Umbilical cord (tissue), 2 donors: ENCODE data around the gene MPZL1. TPM values are rescaled to one million over a fixed set of nuclear protein-coding genes. Genes with fewer than 3 reads are reported as not detected.
A peak's percentile ranks its signal among the peaks of the same experiment; 100 is the strongest.

Experiments used
- DNase-seq: peaks from one replicate; pipeline ENCODE4 v3.0.0-alpha.2; 2015; ENCODE audit warnings: low spot score
- total RNA-seq: library from RNA; depleted of rRNA; stranded (reverse); fragments of >200 nt; gene quantifications from one replicate; pipeline ENCODE4 v1.2.3, GENCODE V29; 2014; ENCODE audit warnings: low replicate concordance; ENCODE audit not compliant: insufficient read depth

The MPZL1 gene
- total RNA-seq, 1 donor from 2014 or later, result 108 TPM

DNA sequence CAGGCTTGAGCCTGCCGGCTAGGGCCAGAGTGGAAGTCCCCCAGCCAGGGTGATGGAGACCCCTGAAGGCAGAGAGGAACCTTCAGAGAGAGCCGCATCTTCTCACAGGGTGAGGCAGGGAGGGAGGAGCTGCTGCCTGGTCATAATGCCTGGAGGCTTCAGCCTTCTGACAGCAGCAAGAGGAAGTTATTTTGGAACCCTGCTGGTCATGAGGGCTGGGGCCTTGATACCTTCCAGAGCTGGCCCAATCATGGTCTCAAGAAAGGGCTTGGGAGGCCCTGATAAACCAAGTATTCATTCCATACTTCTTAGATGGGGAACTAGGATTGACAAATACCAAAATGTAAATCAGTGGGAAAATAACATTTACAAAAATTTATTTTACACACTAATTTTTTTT, 26.6 kb upstream of the MPZL1 start:
- DNase-seq, result no peak

DNA sequence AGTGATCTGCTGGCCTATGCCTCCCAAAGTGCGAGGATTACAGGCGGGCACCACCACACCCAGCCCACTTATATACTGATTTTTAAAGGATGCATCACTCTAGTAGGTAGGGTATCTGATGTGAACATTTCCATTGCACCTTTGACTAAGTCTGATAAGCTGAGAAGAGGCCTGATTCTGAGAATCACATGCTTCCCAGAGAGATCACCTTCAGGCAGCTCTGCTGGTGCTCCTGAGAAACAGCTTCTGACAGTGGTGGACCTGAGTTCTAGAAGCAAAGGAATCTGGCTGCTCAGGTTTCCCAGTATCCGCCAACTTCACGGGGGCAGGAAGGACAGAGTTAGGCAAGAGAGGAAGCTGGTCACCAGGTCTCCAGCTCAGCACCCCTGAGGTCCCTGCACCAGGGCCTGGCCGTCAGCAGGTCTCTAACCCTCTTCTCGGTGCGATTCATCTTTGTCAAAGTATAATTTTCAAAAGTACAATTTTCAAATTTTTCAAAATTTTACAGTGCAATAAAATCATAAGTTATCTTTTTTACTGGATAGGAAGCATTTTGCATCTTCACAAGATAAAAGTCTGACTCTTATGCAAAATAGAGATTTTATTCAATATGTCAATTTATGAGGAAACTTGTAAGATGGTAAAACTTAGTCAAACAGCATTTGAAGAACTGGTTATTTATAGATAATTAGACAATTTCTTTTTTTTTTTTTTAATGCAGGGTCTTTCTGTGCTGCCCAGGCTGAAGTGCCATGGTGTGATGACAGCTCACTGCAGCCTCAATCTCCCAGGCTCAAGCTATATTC, 25.8 kb upstream of the MPZL1 start:
- no peak for DNase-seq

DNA sequence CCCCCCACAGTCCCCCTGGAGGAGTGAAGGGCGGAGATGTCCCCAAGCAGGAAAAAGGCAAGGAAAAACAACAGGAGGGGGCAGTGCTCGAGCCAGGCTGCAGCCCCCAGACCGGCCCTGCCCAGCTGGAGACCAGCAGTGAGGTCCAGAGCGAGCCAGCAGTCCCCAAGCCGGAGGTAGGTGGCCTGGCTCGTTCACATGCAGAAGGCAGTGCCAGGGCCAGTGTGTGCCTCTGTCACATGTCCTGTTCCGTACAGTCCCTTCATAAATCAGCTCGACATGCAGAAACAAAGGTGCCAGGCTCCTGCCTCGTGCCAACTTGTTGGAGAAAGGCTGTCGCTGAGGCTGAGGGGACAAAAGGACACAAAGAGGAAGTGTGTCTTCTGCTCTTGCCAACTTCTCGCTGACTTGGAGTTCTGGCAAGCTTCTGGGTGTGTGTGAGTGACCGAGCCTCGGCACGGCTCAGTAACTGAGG, 24.1 kb upstream of the MPZL1 start:
- no peak for DNase-seq

DNA sequence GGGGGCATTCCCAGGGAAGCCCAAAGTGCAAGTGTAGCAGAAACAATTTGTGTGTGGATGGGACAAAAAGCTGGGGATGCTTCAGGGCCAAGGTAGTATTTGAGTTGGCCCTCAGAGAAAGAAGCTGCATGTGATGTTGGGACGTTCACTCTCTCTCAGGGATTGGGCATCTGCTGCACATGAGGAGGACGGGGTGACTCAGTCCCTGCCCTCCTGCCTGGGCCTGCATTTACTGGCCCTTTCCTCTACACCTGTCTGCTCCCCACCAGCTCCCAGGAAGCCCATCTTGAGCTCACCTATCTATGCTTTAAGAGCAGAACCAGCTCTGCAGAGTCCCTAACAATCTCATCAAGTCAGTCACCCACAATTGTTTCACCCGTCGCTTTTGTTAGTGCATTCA, 23.5 kb upstream of the MPZL1 start:
- no peak for DNase-seq

DNA sequence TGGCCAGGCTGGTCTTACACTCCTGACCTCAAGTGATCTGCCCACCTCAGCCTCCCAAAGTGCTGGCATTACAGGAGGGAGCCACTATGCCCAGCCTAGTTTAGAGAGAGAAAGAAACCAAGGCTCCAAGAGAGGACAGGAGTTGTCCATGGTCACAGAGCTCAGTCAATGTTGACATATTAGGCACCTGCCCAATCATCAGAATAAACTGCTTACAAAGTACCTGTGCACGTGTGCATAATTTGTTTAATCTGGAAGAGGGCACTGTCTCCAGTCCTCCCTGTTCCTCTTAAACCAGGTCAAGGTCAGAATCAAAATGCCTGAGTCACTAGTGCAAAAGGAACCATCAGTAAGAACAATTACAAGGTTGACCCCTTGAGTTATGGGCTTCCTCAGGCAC, 20.3 kb upstream of the MPZL1 start:
- DNase-seq, result no peak

DNA sequence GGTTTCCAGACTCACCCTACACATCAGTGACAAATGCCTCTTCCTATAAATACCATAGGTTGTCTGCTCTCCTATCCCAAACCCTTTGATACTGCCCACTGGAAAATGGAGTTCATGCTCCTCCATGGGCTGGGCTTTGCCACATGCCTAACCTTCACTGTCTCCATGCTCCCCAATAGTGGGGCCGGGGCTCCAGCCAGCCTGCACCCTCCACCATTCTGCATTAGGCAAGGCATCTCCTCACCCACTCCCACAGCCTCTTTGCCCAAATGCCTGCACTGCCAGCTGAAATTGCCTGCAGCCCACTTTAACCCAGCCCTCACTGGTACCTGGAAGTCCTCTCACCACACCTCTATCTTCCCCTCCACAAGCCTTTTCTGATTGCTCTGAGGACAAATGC, 18.2 kb upstream of the MPZL1 start:
- DNase-seq, result no peak

DNA sequence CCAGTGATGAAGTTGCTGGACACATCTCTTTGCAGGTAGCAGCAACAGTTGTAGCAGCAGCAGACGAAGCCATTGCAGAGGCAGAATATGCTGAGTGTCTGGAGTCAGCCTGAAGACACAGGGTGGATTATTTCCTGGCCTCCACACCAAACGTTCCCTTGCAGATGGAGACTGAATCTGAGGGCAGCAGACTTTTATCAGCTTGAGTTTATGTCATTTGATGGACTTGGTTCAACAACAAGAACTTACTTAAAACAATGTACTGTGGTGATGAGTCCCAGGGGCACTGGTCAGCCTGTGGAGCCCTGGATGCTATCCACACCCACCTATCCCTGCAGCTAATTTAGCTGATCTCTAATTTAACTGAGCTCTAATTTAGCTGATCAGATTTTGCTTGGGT, 17.1 kb upstream of the MPZL1 start:
- no peak for DNase-seq

DNA sequence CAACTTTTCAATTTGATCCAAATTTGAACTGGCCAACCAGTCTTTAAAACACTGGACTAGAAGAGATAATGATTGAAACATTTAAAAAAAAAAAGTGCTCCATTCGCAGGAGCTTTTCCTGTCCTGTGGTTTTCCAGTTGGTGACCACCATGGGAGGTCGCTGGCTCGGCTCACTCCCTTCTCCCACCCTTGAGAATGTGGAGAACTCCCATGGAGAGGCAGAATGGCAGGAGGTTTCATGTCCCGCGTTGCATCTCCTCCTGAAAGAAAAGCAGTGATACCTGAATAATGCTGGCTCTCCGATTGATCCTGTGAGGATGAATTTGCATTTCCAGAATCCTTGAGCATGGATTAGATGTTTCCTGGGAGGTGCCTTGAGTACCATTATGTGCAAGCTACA, 16.5 kb upstream of the MPZL1 start:
- no peak for DNase-seq

DNA sequence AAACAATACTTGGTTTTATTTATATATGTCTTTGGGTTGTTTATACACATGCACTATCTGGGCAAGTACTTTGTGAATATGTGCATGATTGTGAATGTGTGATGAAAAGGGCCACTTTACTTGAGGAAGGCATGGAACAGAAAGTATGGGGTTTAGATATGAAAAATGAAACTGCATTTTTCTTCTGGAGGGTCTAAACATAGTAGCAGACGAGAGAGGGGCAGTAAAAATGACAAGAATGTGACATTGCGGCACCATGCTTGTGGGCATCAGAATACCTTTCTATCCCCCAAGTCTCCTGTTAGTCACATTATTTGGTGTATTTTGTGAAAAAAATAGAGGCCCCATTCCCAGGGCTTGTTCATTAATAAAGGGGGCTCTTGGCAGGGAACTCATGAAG, 15.4 kb upstream of the MPZL1 start:
- no peak for DNase-seq

DNA sequence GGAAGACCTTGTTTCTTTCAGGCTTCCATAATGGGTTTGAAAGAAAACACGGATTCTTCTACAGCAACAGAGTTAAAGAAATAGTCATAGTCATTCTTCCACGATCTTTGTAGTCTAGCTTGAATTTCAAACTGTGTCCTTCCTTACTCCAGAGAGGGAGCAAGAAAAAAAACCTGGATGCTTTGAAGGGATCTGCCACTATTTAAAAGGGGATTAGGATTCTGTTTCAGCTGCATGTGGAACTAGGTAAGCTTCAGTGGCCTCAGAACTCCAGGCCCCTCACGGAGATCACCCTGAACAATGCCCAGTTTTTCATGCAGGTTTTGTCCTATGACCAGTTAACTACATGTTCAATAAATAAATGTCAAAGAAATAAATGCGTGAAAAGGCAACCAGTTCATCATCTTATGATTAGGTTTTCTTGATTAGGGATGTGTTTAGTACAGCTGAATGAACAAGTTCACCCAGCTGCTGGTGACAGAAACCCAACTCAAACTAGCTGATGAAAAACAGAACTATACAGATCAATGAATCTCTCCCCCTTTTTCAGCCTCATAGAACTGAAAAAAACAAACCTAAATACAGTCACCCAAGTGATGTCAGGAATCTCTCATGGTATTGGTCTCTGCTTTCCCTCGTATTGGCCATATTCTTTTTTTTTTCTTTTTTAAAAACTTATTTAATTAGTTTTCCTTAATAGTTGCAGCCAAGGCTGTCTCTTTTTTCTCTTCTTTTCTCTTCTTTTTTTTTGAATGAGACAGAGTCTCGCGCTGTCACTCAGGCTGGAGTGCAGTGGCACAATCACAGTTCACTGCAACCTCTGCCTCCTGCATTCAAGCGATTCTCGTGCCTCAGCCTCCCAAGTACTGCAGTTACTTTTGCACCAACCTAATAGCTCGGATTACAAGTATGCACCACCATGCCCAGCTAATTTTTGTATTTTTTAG, 14.6 kb upstream of the MPZL1 start:
- no peak for DNase-seq

DNA sequence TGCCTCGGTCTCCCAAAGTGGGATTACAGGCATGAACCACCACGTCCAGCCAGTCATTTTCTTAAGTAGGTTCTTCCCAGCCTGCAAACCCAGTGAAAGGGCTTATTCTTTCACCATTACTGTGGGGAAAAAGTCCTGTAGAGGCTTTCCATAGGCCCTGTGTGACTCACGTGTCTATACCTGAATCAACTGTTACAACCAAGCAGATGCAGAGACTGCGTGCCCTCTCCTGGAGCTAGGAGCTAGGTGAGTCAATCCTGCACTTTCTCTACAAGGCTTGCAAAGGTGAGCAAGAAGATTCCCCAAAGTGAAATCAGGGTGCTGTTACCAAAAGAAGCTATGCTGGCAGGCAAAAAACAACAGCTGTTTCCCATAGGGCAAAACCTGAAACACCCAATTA, 13.8 kb upstream of the MPZL1 start:
- DNase-seq, result no peak

DNA sequence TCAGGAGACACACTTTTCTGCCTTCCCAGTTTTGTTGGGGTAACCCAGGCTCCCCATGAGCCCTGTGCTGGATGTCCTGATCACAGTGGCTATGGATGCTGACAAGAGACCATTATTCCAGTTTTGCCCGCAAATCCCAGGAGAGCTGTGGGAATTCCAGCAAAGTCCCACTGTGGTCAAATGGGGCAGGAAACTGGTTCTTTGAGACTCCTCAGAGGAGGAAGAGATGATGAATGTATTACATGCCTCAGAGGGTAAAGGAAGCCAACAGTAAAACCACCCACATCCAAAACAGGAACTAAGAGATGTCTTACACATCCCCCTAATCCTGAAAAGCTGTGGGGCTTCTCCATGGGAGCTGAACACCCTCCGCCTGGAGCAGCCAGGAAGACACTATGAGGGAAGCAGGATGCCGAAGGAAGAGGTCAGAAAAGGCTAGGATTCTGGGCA, 12.8 kb upstream of the MPZL1 start:
- DNase-seq, result no peak

DNA sequence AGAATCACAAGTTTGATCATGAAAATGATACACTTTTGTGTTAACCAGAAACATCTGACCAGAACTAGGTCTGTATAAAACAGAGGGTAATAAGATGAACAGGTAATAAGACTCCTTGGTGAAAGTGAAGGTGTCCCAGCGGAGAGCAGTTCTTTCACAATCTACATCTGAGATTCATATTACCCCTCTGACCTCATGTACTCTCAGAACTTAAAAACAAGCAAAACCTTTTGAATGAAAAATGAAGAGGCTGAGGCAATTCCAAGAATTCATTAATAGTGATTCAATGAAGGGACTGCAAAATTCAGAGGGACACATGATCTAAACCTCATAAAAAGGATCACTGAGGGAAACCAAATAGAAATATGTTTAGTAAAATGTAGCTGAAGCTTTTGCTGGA, 10.9 kb upstream of the MPZL1 start:
- DNase-seq, result no peak

DNA sequence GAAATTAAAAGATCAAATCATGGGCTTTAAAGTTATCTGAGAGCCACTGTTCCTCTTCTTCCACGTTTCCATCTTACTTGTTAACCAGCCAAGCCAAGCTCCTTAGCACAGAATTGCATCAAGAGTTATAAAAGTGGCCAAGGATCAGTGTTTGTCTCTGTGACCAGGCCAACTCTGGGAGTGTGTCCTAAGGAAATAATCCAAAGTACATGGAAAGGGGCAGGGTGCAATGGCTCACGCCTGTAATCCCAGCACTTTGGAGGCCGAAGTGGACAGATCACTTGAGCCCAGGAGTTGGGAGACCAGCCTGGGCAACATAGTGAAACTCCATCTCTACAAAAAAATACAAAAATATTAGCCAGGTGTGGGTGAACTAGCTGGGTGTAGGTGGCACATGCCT, 10.0 kb upstream of the MPZL1 start:
- no peak for DNase-seq

DNA sequence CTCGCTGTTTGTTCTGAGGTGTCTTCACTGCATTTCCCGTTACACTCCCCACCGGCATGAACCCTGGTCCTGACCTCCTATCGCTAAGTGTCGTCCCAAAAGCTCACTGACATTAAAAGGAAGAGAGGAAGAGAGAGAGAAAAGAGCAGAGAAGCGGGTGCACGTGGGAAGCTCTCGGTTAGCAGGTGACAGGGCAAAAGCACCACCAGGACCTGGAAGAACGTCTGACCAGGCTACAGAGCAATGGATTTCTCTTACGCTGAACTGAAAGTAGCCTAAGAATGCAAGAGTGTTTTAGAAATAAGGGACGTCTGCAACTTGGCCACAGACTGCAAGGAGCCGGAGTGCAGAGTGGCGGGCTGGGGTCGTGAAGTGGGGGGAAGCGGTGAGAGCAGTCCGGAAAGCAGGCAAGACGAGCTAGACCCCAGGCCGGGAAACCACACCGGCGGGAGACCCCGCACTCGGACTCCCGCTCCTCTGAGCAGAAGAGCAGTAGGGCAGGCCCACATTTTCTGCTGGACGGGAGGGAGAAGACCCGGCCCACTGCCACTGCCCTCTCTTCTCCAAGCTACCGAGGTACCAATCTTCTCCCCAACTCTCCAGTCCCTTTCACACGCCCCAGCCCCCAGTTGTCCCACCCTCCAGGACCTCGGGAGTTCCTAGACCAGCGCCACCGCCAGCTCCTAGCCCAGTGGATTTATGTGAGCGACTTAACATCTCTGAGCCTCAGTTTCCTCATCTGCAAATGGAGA, 8.3 kb upstream of the MPZL1 start:
- DNase-seq, result peak; percentile 40

DNA sequence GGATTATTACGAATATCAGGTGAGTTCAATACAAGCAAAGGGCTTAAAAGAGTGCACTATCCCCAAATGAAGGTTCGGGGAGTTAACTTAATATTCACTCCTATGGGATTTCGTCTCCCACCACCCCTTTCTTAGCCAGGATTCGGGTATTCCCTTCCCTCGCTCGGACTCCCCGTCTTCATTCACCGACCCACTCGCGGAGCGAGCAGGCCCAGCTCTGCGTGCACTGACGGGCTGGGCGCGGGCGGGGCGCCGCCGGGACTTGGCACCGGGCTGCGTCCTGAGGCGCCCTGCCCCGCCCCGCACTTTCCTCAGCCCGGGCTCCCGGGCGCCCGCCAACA, 7.7 kb upstream of the MPZL1 start:
- no peak for DNase-seq

DNA sequence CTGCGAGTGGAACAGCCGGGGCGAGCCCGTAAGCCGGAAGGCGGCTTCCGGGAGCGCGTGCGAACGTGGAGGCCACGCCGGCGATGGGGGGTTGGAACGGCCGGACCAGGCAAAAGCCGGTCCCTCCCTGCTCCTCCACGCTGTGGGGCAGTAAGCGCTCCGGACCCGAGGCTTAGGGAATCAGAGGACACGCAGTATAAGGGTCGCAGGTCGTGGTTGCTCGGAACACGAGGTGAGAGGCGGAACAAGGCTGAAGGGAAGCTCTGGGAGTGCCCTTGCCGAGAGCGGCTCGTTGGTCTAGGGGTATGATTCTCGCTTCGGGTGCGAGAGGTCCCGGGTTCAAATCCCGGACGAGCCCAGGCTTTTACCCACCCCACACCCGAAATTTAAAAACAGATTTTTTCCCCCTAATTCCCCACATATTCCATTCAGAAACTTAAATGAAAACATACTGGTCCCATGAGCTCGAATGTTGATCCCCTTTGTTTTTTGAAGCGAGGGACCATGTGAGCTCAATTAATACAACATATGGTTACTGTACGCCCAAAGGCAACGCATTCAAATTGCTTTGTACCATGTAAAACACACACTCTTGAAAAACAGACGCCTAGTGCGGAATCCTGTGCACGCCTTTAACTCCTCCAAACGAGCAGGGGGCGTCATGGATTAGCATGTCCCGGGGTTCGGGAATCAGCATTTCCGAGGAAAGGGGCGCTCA, 7.2 kb upstream of the MPZL1 start:
- DNase-seq, result peak; percentile 87

DNA sequence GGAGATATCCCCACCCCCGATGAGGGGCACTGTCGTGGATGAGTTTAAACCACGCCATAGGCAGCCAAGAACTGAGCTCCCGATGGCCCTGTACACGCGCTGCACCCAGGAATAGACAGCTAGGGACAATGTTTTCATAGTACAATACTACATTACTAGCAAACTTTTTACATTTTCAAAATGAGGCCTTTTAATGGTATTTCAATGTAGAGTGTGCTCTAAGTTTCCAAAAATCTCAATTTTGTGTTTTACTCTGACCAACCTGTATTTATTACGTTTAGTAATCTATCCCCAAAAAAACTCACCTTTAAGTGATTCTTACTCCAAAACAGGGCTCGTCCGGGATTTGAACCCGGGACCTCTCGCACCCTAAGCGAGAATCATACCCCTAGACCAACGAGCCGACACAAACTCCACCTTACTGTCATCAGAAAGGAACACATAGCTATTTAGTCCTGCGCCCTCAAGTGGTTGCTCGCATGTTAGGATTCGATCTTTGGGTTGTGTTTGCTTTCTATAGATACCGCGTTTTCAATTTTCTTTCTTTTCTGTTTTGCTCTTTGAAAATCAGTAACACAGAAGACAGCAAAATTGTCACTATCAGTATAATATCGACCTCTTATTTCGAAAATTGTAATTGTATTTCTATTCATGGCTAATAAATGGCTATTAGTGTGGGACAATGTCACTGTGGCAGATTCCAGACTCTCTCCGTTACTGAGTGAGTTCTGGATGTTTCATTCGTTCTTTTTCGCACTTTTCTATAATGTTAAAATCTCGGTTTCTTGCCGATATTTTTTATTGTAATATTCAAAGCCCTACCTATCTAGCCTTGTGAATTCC, 6.4 kb upstream of the MPZL1 start:
- DNase-seq, result peak; percentile 94

DNA sequence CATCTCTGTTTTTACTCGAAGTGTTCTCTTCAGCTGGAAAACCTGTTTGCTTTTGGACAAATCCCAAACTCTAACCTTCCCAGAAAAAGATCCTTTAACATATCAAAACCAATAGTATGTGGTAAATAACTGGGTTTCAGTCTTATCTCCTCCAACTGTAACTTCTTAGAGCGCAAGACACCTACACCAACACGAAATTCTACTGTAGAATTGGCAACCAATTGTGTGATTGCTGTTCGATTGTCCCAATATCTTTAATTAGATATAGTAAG, 5.8 kb upstream of the MPZL1 start:
- peak; percentile 50 for DNase-seq

DNA sequence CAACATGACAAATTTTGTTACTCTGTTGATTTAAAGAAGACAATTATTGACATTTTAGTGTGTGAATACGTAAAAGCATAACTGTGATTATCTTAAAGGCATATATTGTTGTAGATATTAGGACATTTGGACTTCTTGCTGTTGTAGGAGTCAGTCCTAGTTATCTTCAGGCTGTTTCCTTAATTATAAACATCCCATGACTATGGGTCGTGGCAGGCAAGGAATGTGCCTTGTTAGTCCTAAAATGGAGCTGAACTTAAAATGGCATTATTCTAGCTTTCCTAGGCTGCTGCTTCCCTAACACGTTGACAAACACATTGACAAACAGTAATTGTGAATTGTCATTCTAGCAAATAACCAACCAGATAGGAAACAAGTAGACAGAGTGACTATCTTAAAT, 4.4 kb upstream of the MPZL1 start:
- no peak for DNase-seq
